GM03348 (cell line): Measurements from ENCODE around the gene LRRC42.

Experiments
- DNase-seq: peaks from one replicate; pipeline ENCODE4 v3.0.0; 2012; ENCODE audit warnings: low spot score

Gene LRRC42

DNA sequence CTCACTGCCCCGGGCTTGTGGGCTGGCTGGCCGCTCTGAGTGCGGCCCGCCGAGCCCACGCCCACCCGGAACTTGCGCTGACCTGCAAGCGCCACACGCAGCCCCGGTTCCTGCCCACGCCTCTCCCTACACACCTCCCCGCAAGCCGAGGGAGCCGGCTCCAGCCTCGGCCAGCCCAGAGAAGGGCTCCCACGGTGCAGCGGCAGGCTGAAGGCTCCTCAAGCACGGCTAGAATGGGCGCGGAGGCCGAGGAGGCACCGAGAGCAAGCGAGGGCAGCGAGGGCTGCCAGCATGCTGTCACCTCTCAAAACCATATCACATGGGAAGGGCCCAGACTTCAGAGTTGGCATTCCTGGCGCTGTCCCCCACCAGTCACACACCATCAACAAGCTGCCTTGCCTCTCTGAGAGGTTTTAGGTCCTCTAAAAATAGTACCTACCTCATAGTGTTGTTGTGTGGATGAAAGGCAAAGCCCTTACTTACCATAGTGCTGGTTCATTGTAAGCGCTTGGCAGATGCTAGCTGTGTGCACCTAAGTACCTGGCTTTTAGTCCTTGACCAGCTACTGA is 58.4 kb downstream of the LRRC42 start:
- no peak for DNase-seq

DNA sequence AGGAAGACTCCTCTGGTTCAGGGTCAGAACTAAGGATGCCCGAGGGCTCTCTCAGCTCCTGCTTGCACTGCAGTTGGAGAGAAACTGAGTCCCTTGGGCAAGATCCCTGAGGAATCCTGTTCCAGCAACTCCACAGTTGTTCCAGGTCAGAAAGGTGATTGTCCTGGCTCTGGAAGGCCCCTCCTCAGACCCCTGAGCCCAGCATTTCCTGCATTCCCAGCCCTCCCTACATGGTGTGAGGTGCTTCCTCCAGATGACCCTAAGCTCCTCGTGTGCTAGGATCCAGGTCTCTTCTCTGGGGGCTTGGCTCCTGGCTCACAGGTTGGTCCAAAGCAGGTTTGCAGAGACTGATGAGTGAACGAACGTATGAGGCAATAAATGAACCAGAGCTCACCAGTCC is 60.4 kb downstream of the LRRC42 start:
- DNase-seq: no peak

DNA sequence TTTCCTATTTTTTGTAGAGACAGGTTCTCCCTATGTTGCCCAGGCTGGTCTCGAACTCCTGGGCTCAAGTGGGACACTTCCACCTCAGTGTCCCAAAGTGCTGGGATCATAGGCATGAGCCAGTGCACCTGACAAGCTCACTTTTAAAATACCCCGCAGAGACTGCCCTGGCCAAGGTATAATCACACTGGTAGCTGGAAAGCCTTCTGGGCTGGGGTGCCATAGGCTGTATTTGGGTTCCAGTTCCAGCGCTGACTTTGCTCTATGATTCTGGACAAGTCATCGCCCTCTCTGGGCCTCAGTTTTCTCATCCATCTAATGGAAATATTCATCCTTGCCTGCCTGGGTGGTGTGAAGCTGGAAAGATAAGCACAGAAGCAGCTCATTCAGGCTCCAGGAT is 61.5 kb downstream of the LRRC42 start:
- DNase-seq: no peak

DNA sequence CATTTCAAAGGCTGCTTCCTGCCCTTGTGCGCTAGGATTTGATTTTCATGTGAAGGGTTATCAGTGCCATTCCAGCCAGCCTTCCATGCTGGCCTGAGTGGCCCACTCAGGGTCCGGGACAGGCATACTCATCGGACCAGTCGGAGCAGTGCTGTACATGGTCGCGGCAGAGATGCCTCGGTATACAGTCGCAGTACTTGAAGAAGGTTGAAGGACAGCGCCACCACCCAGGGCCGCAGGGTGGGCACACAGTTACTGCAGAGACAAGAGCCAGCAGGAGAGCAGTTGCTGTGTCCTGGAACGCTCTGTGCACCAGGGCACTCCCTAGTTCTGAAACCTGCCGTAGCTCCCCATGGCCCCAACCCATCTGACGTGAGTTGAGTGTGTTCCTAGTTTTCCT is 62.7 kb downstream of the LRRC42 start:
- DNase-seq: no peak

DNA sequence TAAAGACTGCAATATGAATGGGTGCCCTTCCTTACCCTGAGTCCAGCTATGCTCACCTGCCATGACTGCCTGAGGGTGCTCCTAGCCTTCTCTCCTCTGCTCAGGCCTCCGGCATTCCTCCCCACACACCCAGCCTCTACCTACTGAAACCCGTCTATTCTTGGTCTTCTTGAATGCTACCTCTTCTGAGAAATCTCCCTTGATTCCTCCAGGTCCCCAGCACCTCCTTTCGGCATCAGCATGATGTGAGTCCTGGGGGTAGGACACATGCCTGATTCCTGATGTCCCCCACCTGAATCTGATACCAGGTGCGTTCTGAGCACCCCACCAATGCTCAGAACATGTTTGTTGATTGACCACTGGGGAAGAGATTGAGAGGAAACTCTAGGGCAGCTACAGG is 63.3 kb downstream of the LRRC42 start:
- DNase-seq: no peak

DNA sequence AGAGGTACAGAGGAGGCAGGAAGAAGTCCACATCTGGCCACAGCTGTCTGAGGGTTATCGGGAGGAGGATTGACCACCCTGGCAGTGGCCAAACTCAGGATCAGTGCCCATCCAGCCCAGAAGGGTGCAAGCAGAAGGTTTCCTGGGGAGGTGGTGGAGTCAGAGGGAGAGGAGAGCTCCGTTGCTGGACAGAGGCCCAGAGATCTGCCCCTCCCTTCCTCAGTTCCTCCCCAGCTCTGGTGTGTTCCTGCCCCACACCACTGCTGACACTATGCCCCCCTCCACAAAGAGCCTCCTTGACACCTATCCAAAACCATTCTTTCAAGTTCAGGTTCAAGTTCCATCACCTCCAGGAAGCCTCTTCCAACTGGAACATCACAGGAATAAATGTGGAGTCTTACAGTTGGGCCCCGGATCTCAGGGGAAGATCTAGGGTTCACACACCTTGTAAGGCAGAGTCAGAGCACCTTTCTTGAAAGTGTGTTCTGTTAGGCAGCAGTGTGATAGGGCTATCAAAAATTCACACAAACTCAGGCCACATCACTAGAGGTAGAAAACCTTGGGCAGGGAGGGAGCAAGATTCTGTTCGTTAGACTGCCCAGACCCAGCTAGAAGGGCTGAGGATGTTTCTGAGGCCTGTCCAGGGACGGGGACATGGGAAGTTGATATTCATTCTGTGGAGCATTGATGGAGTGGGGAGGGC is 64.4 kb downstream of the LRRC42 start:
- no peak for DNase-seq

DNA sequence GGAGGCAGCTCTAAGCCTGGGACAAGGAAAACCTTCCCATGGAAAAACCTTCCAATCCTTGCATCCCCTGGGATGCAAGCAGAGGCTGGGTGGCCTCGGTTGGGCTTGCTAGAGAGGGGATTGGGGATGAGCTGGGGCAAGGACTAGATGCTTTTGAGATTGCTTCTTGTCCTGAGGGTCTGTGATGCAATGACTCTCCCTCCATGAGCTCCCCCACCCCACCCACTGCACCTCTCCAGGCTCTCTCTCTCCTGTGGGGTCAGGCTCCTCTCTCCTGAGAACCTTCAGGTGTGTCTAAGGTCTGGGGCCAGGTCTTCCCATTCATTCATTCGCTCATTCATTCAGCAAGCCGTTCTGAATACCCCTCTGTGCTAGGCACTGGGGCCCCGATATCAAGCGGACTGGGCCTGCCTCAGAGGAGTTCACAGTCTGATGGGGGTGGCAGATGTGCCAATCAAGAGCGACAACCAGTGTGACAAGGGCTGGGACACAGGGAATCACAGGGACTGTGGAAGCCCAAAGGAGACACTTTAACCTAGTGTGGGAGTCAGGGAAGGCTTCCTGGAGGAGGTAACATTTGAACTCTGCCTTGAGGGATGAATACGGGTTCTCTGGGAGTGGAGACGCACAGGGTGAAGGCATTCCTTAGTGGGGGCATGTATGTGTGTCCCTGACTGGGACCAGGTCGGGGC is 65.3 kb downstream of the LRRC42 start:
- DNase-seq: no peak

DNA sequence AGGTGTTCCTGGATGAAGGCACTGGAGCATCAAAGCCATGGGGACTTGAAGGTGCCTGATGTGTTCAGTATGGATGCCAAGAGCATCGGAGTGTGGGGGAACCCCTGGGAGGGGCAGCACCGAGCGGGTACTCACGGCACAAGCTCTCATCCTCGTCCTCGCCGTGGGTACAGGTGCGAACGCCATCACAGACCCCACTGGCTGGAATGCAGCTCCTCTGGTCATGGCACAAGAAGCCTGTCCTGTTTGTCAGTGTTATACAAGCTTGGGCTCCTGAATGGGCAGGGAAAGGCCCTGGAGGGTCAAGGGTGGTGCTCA is 65.8 kb downstream of the LRRC42 start:
- no peak for DNase-seq

DNA sequence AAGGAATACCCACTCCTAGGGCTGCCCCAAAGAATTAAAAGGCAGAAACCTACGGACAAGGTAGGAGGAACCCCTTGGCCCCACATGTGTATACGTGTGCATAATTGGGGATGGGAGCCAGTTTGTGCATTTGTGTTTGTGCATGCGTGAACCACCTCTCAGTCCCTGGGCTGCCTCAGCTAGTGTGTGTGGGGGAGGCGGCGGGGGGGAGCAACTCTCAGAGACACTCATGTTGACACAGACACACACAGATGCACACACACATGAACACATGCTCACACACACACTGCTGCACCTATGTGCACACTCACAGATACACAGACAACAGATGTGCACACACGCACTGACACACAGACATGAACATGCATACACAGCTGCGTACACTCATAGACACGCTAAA is 66.7 kb downstream of the LRRC42 start:
- no peak for DNase-seq

DNA sequence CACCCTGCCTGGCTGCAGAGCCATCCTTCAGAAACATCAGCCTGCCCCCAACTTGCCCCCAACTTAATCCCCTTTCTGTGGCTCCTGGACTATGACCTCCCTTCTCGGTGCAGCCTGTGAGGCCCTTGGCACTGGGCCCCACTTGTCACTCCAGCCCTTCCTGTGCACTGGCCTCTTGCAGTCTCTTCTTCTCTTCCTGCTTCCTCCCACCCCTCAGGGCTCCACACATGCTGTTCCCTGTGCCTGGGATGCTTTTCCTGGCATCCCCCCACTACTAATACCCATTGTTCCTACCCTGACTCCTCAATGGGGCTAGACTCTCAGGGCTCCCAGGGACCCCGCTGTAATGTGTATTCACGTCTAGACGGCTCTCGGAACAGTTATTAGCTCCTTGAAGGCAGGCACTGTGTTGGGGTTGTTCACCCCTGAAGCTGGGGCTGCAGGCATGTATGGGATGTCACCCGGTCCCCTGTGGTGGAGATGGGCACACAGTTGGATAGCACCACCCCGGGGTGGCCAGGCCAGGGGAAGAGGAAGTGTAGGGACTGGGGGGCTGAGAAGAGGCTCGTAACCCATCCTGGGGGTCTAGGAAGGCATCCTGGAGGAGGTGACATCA is 67.4 kb downstream of the LRRC42 start:
- DNase-seq: no peak

DNA sequence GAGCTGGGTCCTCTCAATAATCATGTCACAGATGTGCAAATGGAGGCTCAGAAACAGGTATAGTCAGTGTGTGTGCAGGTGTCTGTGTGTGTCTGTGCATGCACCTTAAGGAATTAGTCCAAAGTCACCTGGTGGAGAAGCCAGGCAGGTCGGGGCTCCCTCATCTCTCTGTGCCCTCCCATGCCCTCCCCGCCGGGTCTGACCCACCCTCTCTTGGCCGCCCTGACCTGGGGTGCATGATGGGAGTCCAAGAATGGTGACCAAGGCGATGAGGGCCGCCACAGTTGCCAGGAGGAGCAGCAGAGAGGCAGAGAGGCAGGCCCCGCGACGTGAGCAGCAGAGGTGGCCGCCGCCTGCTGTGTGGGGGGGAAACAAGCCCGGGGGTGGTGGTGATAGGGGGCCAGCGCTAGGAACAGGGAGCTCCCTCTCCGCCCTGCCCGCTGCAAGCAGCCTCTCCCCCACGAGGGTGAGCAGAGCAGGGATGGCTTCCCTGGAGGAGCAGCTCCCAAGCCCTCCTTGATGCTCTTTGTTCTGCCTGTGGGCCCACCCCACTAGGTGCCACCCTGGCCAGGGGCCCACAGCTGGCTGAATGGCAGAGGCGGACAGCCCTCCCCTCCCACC is 68.0 kb downstream of the LRRC42 start:
- DNase-seq: no peak

DNA sequence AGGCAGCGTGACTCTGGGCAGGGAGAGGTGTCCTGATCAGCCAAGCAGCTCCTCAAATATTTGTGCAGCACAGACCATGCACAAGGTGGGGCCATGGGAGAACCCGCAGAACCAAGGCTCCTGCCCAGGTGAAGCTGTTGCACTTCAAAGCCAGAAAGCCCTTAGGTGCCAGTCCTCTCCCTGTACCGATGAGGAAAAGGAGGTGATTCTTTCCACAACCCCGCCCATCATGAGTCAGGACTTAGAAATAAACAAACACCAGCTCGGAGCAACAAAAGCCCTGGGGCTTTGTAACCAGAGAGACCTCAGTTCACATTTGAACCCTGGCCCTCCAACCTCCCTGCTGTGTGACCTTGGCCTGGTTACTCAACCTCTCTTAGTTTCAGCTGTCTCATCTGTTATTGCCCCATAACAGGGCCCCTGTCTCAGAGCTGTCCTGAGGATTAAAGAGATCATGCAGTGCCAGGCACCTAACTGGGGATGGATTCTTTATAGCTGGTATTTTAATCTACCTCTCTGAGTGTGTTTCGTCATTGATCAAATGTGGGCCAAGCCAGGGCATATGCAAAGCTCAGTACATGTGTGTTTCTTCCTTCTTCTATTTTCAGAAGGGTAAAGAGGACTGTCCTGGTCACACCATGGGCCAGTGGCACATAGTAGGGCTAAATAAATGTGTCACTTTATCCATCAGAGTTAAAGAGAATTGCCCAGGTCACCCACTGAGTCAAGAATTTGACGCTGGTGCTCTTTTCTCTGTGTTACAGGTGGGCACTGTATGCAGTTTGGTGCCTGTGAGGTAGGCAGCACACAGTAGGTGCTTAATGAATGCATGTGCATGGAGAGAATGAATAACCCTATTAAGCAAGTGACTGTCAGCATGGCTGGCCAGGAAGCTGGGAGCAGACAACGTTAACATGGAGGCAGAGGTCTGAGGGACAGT is 70.5 kb downstream of the LRRC42 start:
- DNase-seq: no peak
